CD14-positive monocyte (primary cell): Measurements from ENCODE around the gene CLEC2B. TPM values are rescaled to one million over a fixed set of nuclear protein-coding genes. Genes with fewer than 3 reads are reported as not detected.
A peak's percentile ranks its signal among the peaks of the same experiment; 100 is the strongest.

Source experiments
- DNase-seq, 3 donors: peaks; one replicate each; pipeline ENCODE4 v3.0.0-alpha.2; 2011 to 2022
- H2AFZ ChIP-seq: 2 replicates; pipeline ENCODE4 v1.6.0; 2012; ENCODE audit warnings: mild to moderate bottlenecking, low read depth, low read length, inconsistent platforms; ENCODE audit not compliant: insufficient read depth, poor library complexity, severe bottlenecking
- H3K27ac ChIP-seq, 2 donors: 1 replicate in 1 of 2; 2 replicates in 1 of 2; pipeline ENCODE4 v1.5.1; 2012 to 2013; ENCODE audit warnings: low read length in 2 of 2, control low read depth in 1 of 2, inconsistent platforms in 1 of 2, low read depth in 1 of 2, mild to moderate bottlenecking in 1 of 2
- H3K27me3 ChIP-seq, 2 donors: one replicate each; pipeline versions ENCODE4 v1.6.0 to v1.6.1; 2011 to 2013; ENCODE audit warnings: low read length in 2 of 2; ENCODE audit not compliant: control insufficient read depth in 2 of 2, insufficient read depth in 2 of 2
- H3K36me3 ChIP-seq, 2 donors: replicated peaks in 1 of 2; 1 replicate in 1 of 2; 2 replicates in 1 of 2; pipeline versions ENCODE4 v1.5.1 to v1.6.1; 2012 to 2013; ENCODE audit warnings: low read length in 2 of 2, control low read depth in 1 of 2, inconsistent platforms in 1 of 2, mild to moderate bottlenecking in 1 of 2; ENCODE audit not compliant: insufficient read depth in 2 of 2, control insufficient read depth in 1 of 2
- H3K4me1 ChIP-seq, 2 donors: 1 replicate in 1 of 2; 2 replicates in 1 of 2; pipeline versions ENCODE4 v1.5.1 to v1.6.1; 2012 to 2013; ENCODE audit warnings: low read length in 2 of 2, control low read depth in 1 of 2, inconsistent platforms in 1 of 2, mild to moderate bottlenecking in 1 of 2, moderate library complexity in 1 of 2; ENCODE audit not compliant: insufficient read depth in 2 of 2, control insufficient read depth in 1 of 2
- H3K4me2 ChIP-seq: replicated peaks from 2 replicates; pipeline ENCODE3; 2012; ENCODE audit warnings: low read length, moderate library complexity, mild to moderate bottlenecking; ENCODE audit not compliant: poor library complexity, severe bottlenecking; ENCODE audit errors: extremely low read depth
- H3K4me3 ChIP-seq, 3 experiments: fragments of 200-600 bp in 1 of 3; sonication (generic) in 1 of 3; replicated peaks in 1 of 3; 1 replicate in 2 of 3; 2 replicates in 1 of 3; pipeline ENCODE4 v1.5.1; 2011 to 2013; ENCODE audit warnings: low read length in 3 of 3, mild to moderate bottlenecking in 3 of 3, control low read depth in 2 of 3, low read depth in 2 of 3, inconsistent platforms in 1 of 3, moderate library complexity in 1 of 3
- H3K79me2 ChIP-seq: 2 replicates; pipeline ENCODE4 v1.6.0; 2012; ENCODE audit warnings: mild to moderate bottlenecking, control low read depth, inconsistent platforms, low read length, moderate library complexity; ENCODE audit not compliant: insufficient read depth
- H3K9ac ChIP-seq: 2 replicates; pipeline ENCODE4 v1.6.0; 2017; ENCODE audit warnings: low read length, mild to moderate bottlenecking; ENCODE audit not compliant: insufficient read depth, poor library complexity, severe bottlenecking
- H3K9me3 ChIP-seq, 2 donors: replicated peaks in 1 of 2; 1 replicate in 1 of 2; 2 replicates in 1 of 2; pipeline versions ENCODE4 v1.5.1 to v1.6.1; 2012 to 2013; ENCODE audit warnings: low read length in 2 of 2, control low read depth in 1 of 2; ENCODE audit not compliant: control insufficient read depth in 1 of 2, insufficient read depth in 1 of 2
- H4K20me1 ChIP-seq: 2 replicates; pipeline ENCODE4 v1.6.0; 2012; ENCODE audit warnings: mild to moderate bottlenecking, low read length, control low read depth, moderate library complexity; ENCODE audit not compliant: insufficient read depth
- H3K27ac Mint-ChIP-seq, 7 donors: one replicate each; pipeline ENCODE4 v1.8.0; 2020; ENCODE audit warnings: mild to moderate bottlenecking in 7 of 7, mixed read lengths in 7 of 7, moderate library complexity in 6 of 7, inconsistent platforms in 2 of 7
- H3K27me3 Mint-ChIP-seq, 3 donors: one replicate each; pipeline ENCODE4 v1.8.0; 2021 to 2022; ENCODE audit warnings: low read depth in 3 of 3, mild to moderate bottlenecking in 3 of 3, mixed read lengths in 3 of 3, moderate library complexity in 3 of 3, inconsistent platforms in 1 of 3
- H3K36me3 Mint-ChIP-seq, 2 donors: one replicate each; pipeline ENCODE4 v1.8.0; 2020; ENCODE audit warnings: mixed read lengths in 2 of 2, inconsistent platforms in 1 of 2, mild to moderate bottlenecking in 1 of 2
- H3K4me1 Mint-ChIP-seq: one replicate; pipeline ENCODE4 v1.8.0; 2020; ENCODE audit warnings: mild to moderate bottlenecking, mixed read lengths
- H3K4me3 Mint-ChIP-seq, 2 donors: one replicate each; pipeline ENCODE4 v1.8.0; 2020; ENCODE audit warnings: mild to moderate bottlenecking in 2 of 2, mixed read lengths in 2 of 2, moderate library complexity in 1 of 2
- H3K9me3 Mint-ChIP-seq, 7 donors: one replicate each; pipeline ENCODE4 v1.8.0; 2020 to 2022; ENCODE audit warnings: mixed read lengths in 7 of 7, mild to moderate bottlenecking in 6 of 7, moderate library complexity in 6 of 7, inconsistent platforms in 2 of 7
- WGBS: methylation state at CpG from one replicate; pipeline ENCODE4 v1.1.5; 2013; ENCODE audit warnings: missing lambda C conversion rate; ENCODE audit not compliant: insufficient coverage; 5-methylcytosine and 5-hydroxymethylcytosine counted together
- intact Hi-C, 2 donors: fragments of 100-400 bp; cut with micrococcal nuclease; formaldehyde crosslinking; loops; one replicate each; pipeline versions ENCODE4 v1.15.0 to v1.15.1; 2023
- polyA minus RNA-seq: library from RNA; depleted of rRNA, polyadenylated mRNA; stranded (reverse); fragments of >200 nt; gene quantifications from 2 replicates; pipeline ENCODE4 v1.2.3, GENCODE V29; 2012
- polyA plus RNA-seq, 3 donors: library from polyadenylated mRNA; depleted of rRNA in 1 of 3; unstranded in 2 of 3; stranded (reverse) in 1 of 3; fragments of 300-500 nt in 2 of 3; fragments of >200 nt in 1 of 3; fragmentation: Illumina TruSeq in 2 of 3; gene quantifications; 1 replicate in 2 of 3; 2 replicates in 1 of 3; pipeline ENCODE4 v1.2.3, GENCODE V29; 2012 to 2021
- total RNA-seq, 12 experiments: library from RNA in 1 of 12; stranded (reverse) in 1 of 12; fragments of 120-200 nt in 1 of 12; gene quantifications; one replicate each; pipeline ENCODE4 v1.2.4 and lab custom pipeline; 2013 to 2026; ENCODE audit warnings: mixed read lengths in 6 of 12, inconsistent platforms in 1 of 12
- TF ChIP-seq, protein P1 (sequence below): fragments of 200-600 bp; IDR thresholded peaks from one replicate; pipeline ENCODE4 v1.8.0; 2022; ENCODE audit warnings: antibody characterized with exemption, mild to moderate bottlenecking

The CLEC2B gene
- total RNA-seq (2013): 196 TPM
- polyA plus RNA-seq: 10 to 100 TPM; 52.1 to 80.3 (median 59.4) TPM
- polyA minus RNA-seq: 21.9 and 47.6 TPM in 2 replicates
- 14.1 to 182 (median 109) reads per million in 11 experiments for total RNA-seq (lab: John Stamatoyannopoulos, UW)

DNA sequence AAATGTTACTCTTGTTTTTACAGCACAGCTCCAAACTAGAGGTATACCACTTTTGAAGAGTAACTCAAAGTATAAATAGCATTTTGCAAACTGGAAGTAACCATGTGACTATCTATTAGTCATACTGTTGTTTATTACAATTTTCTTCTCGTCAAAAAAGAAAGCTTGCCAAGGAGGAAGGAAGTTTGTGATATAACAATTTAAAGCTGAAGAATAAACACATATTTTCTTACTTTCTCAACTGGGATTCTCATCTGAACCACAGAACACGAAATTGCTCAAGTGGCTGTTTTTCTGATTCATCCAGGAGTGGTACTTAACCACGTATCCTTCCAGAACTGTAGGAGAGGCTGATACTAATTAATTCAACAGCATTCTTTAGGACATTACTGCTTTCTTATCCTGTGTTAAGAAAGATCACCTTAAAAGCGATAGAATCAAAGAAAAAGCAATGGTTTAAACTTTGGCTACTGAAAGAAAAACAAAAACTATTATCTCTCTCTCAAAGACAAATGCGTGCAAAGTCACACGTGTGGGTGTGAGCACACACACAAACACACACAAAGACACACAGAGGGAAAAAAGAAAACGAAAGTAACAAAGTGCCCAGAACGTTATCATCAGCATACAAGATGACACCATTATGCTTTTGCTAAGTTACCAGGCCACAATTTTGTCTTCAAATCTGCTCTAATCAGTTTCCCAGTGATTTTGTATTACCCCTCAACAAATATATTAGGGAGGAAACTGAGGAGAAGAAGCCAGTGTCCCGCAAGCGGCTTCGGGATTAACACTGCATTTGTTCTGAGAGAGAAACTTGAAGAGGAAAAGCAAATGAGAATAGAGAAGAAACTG, at the start of gene CLEC2B:
CLEC2B (minus strand) TSS at position 48 of the 855 bp plus-strand sequence.
- Histone ChIP-seq H3K27ac (peak within 1 kb of the TSS; percentile 77 to 94), H3K27me3 (no peaks in the 10 kb centered on the region), H3K4me1 (peaks cover 17 to 28% of the 10 kb centered on the region in 2 donors), H3K79me2 (peaks cover 46% of the 10 kb centered on the region), H4K20me1 (peaks cover 29% of the 10 kb centered on the region), H3K9me3 (no peaks in the 10 kb centered on the region), H3K4me2 (peak within 1 kb of the TSS; percentile 73), H3K4me3 (peak within 1 kb of the TSS; percentile 81 to 100 (median 83)), H3K36me3 (no peaks in the 10 kb centered on the region), H3K9ac (peak within 1 kb of the TSS; percentile 79), H2AFZ (peak within 1 kb of the TSS; percentile 87)
- H3K36me3 Mint-ChIP-seq: peaks cover 4 to 6% of the 10 kb centered on the region in 2 donors
- H3K27me3 Mint-ChIP-seq: no peaks in the 10 kb centered on the region
- intact Hi-C loops: loop anchor here in 1 of 2 donors (10.0 kb wide), 3 partner anchors 75 to 345 kb away; partner anchors contain the start of genes CLEC7A and GABARAPL1
- H3K9me3 Mint-ChIP-seq: peaks cover 0 to 4% (median 2%) of the 10 kb centered on the region in 7 donors
- H3K27ac Mint-ChIP-seq: peak within 1 kb of the TSS; percentile 95 to 99 (median 96)
- TF ChIP-seq, protein P1, sequence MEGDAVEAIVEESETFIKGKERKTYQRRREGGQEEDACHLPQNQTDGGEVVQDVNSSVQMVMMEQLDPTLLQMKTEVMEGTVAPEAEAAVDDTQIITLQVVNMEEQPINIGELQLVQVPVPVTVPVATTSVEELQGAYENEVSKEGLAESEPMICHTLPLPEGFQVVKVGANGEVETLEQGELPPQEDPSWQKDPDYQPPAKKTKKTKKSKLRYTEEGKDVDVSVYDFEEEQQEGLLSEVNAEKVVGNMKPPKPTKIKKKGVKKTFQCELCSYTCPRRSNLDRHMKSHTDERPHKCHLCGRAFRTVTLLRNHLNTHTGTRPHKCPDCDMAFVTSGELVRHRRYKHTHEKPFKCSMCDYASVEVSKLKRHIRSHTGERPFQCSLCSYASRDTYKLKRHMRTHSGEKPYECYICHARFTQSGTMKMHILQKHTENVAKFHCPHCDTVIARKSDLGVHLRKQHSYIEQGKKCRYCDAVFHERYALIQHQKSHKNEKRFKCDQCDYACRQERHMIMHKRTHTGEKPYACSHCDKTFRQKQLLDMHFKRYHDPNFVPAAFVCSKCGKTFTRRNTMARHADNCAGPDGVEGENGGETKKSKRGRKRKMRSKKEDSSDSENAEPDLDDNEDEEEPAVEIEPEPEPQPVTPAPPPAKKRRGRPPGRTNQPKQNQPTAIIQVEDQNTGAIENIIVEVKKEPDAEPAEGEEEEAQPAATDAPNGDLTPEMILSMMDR: no peak
- DNase-seq: peak; percentile 74 to 85 (median 83)
- H3K4me3 Mint-ChIP-seq: peak within 1 kb of the TSS; percentile 83 to 91
- peaks cover 25% of the 10 kb centered on the region for H3K4me1 Mint-ChIP-seq
- WGBS: 0% methylated on average over 2 of the region's 11 CpGs

GRCh38 chr12:9911708-9912107, 42.6 kb upstream of the CLEC2B start:
- Histone ChIP-seq H3K4me2 (no peak overlapping the region), H4K20me1 (no peaks in the 10 kb centered on the region), H2AFZ (no peak overlapping the region), H3K36me3 (peaks cover 0 to 6% of the 10 kb centered on the region in 2 donors), H3K4me3 (no peak overlapping the region), H3K79me2 (no peaks in the 10 kb centered on the region), H3K27ac (no peak overlapping the region), H3K9ac (no peak overlapping the region), H3K27me3 (no peaks in the 10 kb centered on the region), H3K9me3 (peaks cover 34 to 37% of the 10 kb centered on the region in 2 donors), H3K4me1 (no peaks in the 10 kb centered on the region)
- Mint-ChIP-seq H3K27me3 (peaks cover 0 to 4% (median 3%) of the 10 kb centered on the region in 3 donors), H3K9me3 (peaks cover 31 to 47% (median 41%) of the 10 kb centered on the region in 7 donors), H3K27ac (peak overlapping the region in 1 of 7 donors; percentile 26), H3K4me1 (no peaks in the 10 kb centered on the region), H3K4me3 (no peak overlapping the region), H3K36me3 (peaks cover 3 to 7% of the 10 kb centered on the region in 2 donors)
- DNase-seq: no peak
- intact Hi-C loops: no loop called here
- TF ChIP-seq, protein P1: no peak
